ENCODE data around the gene MMAB.

- TF ChIP-seq JUND (IDR thresholded peaks at IDR 0.05) (no peak), SP1 (IDR thresholded peaks at IDR 0.05) (no peak), CTCF (IDR thresholded peaks at IDR 0.05; ENCODE audit: low read depth, low read length, missing input control) (no peak), TAF1 (conservative IDR thresholded peaks at IDR 0.05) (no peak), NR2F2 (IDR thresholded peaks at IDR 0.05) (no peak), MAX (IDR thresholded peaks at IDR 0.05) (no peak), EGR1 (IDR thresholded peaks at IDR 0.05; ENCODE audit: low read depth in 2 of 2) (no peak), GABPA (IDR thresholded peaks at IDR 0.05 in 1 of 2, conservative IDR thresholded peaks at IDR 0.05 in 1 of 2) (no peak), RAD21 (IDR thresholded peaks at IDR 0.05) (no peak), ATF3 (IDR thresholded peaks at IDR 0.05) (no peak), RXRA (IDR thresholded peaks at IDR 0.05) (no peak), REST (IDR thresholded peaks at IDR 0.05) (no peak)
Measured at GRCh38 chr12:109586385-109587296, 13.3 kb upstream of the MMAB start.
